Hepatocyte (in vitro differentiated cells): Measurements from ENCODE around the gene RAB22A.

Source experiments
- CTCF ChIP-seq: fragments of 200-600 bp; sonication (generic); IDR thresholded peaks from 2 replicates; pipeline ENCODE4 v1.5.1; 2016; ENCODE audit warnings: antibody characterized with exemption, mild to moderate bottlenecking; ENCODE audit not compliant: poor library complexity
- EZH2phosphoT487 ChIP-seq: fragments of 200-600 bp; sonication (generic); IDR thresholded peaks from one replicate; pipeline ENCODE4 v1.6.1; 2018; ENCODE audit warnings: antibody characterized with exemption, mild to moderate bottlenecking, low read depth, moderate library complexity; ENCODE audit not compliant: unreplicated experiment, severe bottlenecking

- TF ChIP-seq CTCF (no peak), EZH2phosphoT487 (no peak)
Observed at GRCh38 chr20:58384821-58385220, 75.3 kb downstream of the RAB22A start.
